PC-9 (cell line): ENCODE measurements around the gene GNAS. TPM values are rescaled to one million over a fixed set of nuclear protein-coding genes. Genes with fewer than 3 reads are reported as not detected.

Source experiments
- BruUV-seq: library from RNA; stranded (reverse); fragments of 400-500 nt; replicated peaks from 2 replicates; lab custom pipeline; 2021; lab: Mats Ljungman, UMichigan
- CTCF ChIA-PET: fragments of 300-600 bp; sonication (Branson Sonifier 250); formaldehyde crosslinking; loops from one replicate; lab custom pipeline; 2022; ENCODE audit warnings: antibody characterized with exemption; lab: Charles Lee
- POLR2A ChIA-PET: fragments of 300-600 bp; sonication (Branson Sonifier 250); formaldehyde crosslinking; loops from one replicate; lab custom pipeline; 2022; ENCODE audit warnings: antibody characterized with exemption; ENCODE audit not compliant: unreplicated experiment; lab: Charles Lee
- DNase-seq, 2 experiments: peaks; one replicate each; pipeline versions ENCODE4 v3.0.0 to v3.0.0-alpha.2; 2015 to 2022; ENCODE audit warnings: mixed read lengths in 1 of 2
- H2AFZ ChIP-seq: fragments of 200-600 bp; sonication (generic); 2 replicates; pipeline ENCODE4 v1.8.1; 2017; ENCODE audit warnings: antibody characterized with exemption
- H3F3A ChIP-seq: fragments of 200-600 bp; sonication (generic); 2 replicates; pipeline ENCODE4 v1.8.1; 2017; ENCODE audit warnings: antibody characterized with exemption, mild to moderate bottlenecking, low read depth; ENCODE audit not compliant: insufficient read depth
- H3K27ac ChIP-seq: fragments of 200-600 bp; sonication (generic); 2 replicates; pipeline ENCODE4 v1.6.1; 2016; ENCODE audit warnings: mixed run types
- H3K27me3 ChIP-seq: fragments of 200-600 bp; sonication (generic); 2 replicates; pipeline ENCODE4 v1.6.1; 2016; ENCODE audit warnings: low read depth, mixed run types; ENCODE audit not compliant: insufficient read depth
- H3K36me3 ChIP-seq: fragments of 200-600 bp; sonication (generic); 2 replicates; pipeline ENCODE4 v1.6.1; 2016; ENCODE audit warnings: low read depth, mixed run types
- H3K4me1 ChIP-seq: fragments of 200-600 bp; sonication (generic); replicated peaks from 2 replicates; pipeline ENCODE4 v1.6.1; 2016; ENCODE audit warnings: mixed run types; ENCODE audit not compliant: insufficient read depth
- H3K4me2 ChIP-seq: fragments of 200-600 bp; sonication (generic); 2 replicates; pipeline ENCODE4 v1.6.1; 2017; ENCODE audit warnings: mixed run types
- H3K4me3 ChIP-seq: fragments of 200-600 bp; sonication (generic); 2 replicates; pipeline ENCODE4 v1.6.1; 2016; ENCODE audit warnings: mixed run types
- H3K79me2 ChIP-seq: fragments of 200-600 bp; sonication (generic); 2 replicates; pipeline ENCODE4 v1.6.1; 2017; ENCODE audit warnings: low read depth, mixed run types
- H3K9me2 ChIP-seq: fragments of 200-600 bp; sonication (generic); 2 replicates; pipeline ENCODE4 v1.8.1; 2017; ENCODE audit warnings: mild to moderate bottlenecking; ENCODE audit not compliant: insufficient read depth
- H3K9me3 ChIP-seq: fragments of 200-600 bp; sonication (generic); 2 replicates; pipeline ENCODE4 v1.8.1; 2016; ENCODE audit warnings: low read depth; ENCODE audit not compliant: insufficient read depth
- H4K20me1 ChIP-seq: fragments of 200-600 bp; sonication (generic); 2 replicates; pipeline ENCODE4 v1.8.1; 2017; ENCODE audit not compliant: insufficient read depth
- EZH2 ChIP-seq: fragments of 200-600 bp; sonication (generic); IDR thresholded peaks from 2 replicates; pipeline ENCODE4 v1.8.0; 2017; ENCODE audit warnings: antibody characterized with exemption, low read depth
- intact Hi-C: fragments of 100-400 bp; cut with micrococcal nuclease; formaldehyde crosslinking; loops from one replicate; pipeline ENCODE4 v1.10.0; 2022; ENCODE audit not compliant: unreplicated experiment
- total RNA-seq: library from RNA; stranded (reverse); gene quantifications from 2 replicates; pipeline ENCODE4 v1.2.3, GENCODE V29; 2021
- TF ChIP-seq, protein P1 (sequence below): fragments of 200-600 bp; sonication (generic); conservative IDR thresholded peaks from 2 replicates; pipeline ENCODE4 v1.6.1; 2017; ENCODE audit warnings: mixed run types, antibody characterized with exemption, mild to moderate bottlenecking, moderate library complexity

The GNAS gene
- total RNA-seq, 1 experiment from 2014 or later: 929 TPM

GRCh38 chr20:58816051-58816450 lies 36.5 kb upstream of the GNAS start:
- Histone ChIP-seq H3K9me3 (no peaks in the 10 kb centered on the region), H3K79me2 (no peaks in the 10 kb centered on the region), H3K4me1 (no peaks in the 10 kb centered on the region), H3F3A (no peaks in the 10 kb centered on the region), H3K27me3 (peaks cover 50% of the 10 kb centered on the region), H3K4me2 (no peak overlapping the region), H3K36me3 (no peaks in the 10 kb centered on the region), H3K4me3 (no peak overlapping the region), H2AFZ (no peak overlapping the region), H3K27ac (no peak overlapping the region), H4K20me1 (no peaks in the 10 kb centered on the region), H3K9me2 (no peaks in the 10 kb centered on the region)
- intact Hi-C loops: no loop called here
- DNase-seq: no peak
- TF ChIP-seq EZH2: no peak
- TF ChIP-seq, protein P1, sequence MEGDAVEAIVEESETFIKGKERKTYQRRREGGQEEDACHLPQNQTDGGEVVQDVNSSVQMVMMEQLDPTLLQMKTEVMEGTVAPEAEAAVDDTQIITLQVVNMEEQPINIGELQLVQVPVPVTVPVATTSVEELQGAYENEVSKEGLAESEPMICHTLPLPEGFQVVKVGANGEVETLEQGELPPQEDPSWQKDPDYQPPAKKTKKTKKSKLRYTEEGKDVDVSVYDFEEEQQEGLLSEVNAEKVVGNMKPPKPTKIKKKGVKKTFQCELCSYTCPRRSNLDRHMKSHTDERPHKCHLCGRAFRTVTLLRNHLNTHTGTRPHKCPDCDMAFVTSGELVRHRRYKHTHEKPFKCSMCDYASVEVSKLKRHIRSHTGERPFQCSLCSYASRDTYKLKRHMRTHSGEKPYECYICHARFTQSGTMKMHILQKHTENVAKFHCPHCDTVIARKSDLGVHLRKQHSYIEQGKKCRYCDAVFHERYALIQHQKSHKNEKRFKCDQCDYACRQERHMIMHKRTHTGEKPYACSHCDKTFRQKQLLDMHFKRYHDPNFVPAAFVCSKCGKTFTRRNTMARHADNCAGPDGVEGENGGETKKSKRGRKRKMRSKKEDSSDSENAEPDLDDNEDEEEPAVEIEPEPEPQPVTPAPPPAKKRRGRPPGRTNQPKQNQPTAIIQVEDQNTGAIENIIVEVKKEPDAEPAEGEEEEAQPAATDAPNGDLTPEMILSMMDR: no peak
- no TSS peak for BruUV-seq
- POLR2A ChIA-PET: no interaction called here
- CTCF ChIA-PET: no interaction called here

GRCh38 chr20:58816957-58817651 lies 35.4 kb upstream of the GNAS start:
- Histone ChIP-seq H3K27me3 (peaks cover 39% of the 10 kb centered on the region; the same call in 1 of the 2 replicates), H3K4me1 (no peaks in the 10 kb centered on the region), H3K36me3 (no peaks in the 10 kb centered on the region), H3K9me2 (no peaks in the 10 kb centered on the region), H3K27ac (no peak overlapping the region), H3K9me3 (no peaks in the 10 kb centered on the region), H4K20me1 (no peaks in the 10 kb centered on the region), H2AFZ (no peak overlapping the region), H3K4me3 (no peak overlapping the region), H3K79me2 (no peaks in the 10 kb centered on the region), H3F3A (no peaks in the 10 kb centered on the region), H3K4me2 (no peak overlapping the region)
- no TSS peak for BruUV-seq
- DNase-seq: no peak
- no peak for TF ChIP-seq EZH2
- TF ChIP-seq, protein P1: no peak
- POLR2A ChIA-PET: no interaction called here
- CTCF ChIA-PET: no interaction called here
- intact Hi-C loops: no loop called here

DNA sequence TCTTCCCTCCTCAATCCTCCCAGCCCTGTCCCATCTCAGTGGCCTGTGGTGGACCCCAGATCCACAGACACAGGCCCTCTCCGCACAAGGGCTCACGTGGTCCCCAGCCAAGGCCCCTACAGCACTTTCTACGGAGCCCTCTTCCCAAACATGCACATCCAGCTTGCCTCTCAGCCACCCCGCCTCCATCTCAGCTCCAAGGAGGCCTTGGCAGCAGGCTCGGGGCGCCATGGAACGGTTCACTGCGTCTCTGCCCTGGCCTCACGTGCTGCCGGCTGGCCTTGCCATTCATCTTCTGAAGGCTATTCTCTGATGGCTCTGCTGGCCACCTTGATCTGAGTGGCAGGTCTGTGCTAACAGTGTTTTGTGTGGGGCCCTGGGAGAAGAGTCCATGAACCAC lies 34.8 kb upstream of the GNAS start:
- no peaks in the 10 kb centered on the region for H3K79me2 ChIP-seq
- no peak overlapping the region for H3K4me2 ChIP-seq
- CTCF ChIA-PET: no interaction called here
- no peaks in the 10 kb centered on the region for H4K20me1 ChIP-seq
- POLR2A ChIA-PET: no interaction called here
- H3K4me1 ChIP-seq: no peaks in the 10 kb centered on the region
- peaks cover 34% of the 10 kb centered on the region; the same call in 1 of the 2 replicates for H3K27me3 ChIP-seq
- no peaks in the 10 kb centered on the region for H3K9me3 ChIP-seq
- intact Hi-C loops: loop anchor here (1.0 kb wide), 1 partner anchor 34 kb away; no protein-coding TSS in a partner anchor
- no peaks in the 10 kb centered on the region for H3K9me2 ChIP-seq
- TF ChIP-seq, protein P1: no peak
- TF ChIP-seq EZH2: no peak
- no peak overlapping the region for H3K27ac ChIP-seq
- H3F3A ChIP-seq: no peaks in the 10 kb centered on the region
- H2AFZ ChIP-seq: no peak overlapping the region
- no peak overlapping the region for H3K4me3 ChIP-seq
- H3K36me3 ChIP-seq: no peaks in the 10 kb centered on the region
- no peak for DNase-seq
- no TSS peak for BruUV-seq
